ENCODE results near the gene CACNA1G.
A peak's percentile ranks its signal among the peaks of the same experiment; 100 is the strongest.

CACNA1G gene

DNA sequence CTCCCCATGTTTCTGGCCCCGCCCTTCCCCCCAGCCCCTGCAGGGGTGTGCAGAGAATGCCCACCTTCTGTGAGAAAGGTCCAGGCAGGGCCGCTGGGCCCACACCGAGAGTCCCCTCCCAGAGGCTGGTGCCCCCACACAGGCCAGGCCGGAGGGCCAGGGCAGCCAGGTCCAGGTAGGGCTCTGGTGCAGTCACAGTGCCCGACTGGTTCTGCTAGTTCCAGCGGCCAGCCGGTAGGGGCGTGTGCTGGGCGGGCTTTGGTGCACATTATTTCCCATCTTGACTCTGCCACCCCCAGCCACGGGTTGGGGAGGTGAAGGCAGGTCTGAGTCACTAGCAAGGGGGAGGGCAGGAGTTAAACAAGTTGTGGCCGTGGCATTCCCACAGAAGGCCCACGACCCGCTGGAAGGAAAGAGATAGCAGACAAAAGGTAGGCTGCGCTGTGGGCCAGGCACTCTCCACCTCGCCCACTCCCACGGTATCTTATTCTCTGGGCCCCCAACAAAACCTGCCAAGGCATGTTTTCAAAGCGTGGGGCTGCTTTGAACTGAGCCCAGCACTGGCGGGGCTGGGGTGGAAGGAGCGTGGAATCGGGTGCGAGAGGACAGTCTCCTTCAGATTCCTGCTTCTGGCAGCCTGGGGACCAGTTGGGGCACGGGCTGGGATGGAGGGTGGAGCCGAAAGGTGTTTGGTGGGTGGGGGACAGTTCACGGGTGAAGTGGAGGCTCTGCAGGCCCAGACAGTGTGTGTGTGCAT is 26.1 kb upstream of the CACNA1G start:
- TF ChIP-seq EZH2 (IDR thresholded peaks at IDR 0.05; ENCODE audit: borderline replicate concordance, low read length): no peak
- TF ChIP-seq, protein P1, sequence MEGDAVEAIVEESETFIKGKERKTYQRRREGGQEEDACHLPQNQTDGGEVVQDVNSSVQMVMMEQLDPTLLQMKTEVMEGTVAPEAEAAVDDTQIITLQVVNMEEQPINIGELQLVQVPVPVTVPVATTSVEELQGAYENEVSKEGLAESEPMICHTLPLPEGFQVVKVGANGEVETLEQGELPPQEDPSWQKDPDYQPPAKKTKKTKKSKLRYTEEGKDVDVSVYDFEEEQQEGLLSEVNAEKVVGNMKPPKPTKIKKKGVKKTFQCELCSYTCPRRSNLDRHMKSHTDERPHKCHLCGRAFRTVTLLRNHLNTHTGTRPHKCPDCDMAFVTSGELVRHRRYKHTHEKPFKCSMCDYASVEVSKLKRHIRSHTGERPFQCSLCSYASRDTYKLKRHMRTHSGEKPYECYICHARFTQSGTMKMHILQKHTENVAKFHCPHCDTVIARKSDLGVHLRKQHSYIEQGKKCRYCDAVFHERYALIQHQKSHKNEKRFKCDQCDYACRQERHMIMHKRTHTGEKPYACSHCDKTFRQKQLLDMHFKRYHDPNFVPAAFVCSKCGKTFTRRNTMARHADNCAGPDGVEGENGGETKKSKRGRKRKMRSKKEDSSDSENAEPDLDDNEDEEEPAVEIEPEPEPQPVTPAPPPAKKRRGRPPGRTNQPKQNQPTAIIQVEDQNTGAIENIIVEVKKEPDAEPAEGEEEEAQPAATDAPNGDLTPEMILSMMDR (IDR thresholded peaks at IDR 0.05; ENCODE audit: low read length): peak; percentile 26
- no peaks in the 10 kb centered on the region for H3K79me2 ChIP-seq (ENCODE audit: insufficient read depth, low read length)
- H2AFZ ChIP-seq (ENCODE audit: low read length): no peak overlapping the region
- no peak overlapping the region for H3K27ac ChIP-seq (ENCODE audit: low read depth, low read length, poor library complexity, severe bottlenecking)
- no peaks in the 10 kb centered on the region for H3F3A ChIP-seq (ENCODE audit: insufficient read depth, low read length)
- H3K4me1 ChIP-seq (ENCODE audit: insufficient read depth, low read length, severe bottlenecking): no peaks in the 10 kb centered on the region
- no peaks in the 10 kb centered on the region for H3K9me3 ChIP-seq (ENCODE audit: low read length)
- H3K4me3 ChIP-seq (ENCODE audit: low read depth, low read length, poor library complexity, severe bottlenecking): no peak overlapping the region
- H4K20me1 ChIP-seq (ENCODE audit: insufficient read depth, low read length): no peaks in the 10 kb centered on the region
- H3K27me3 ChIP-seq (ENCODE audit: insufficient read depth, low read length): peaks cover 10% of the 10 kb centered on the region; the same call in 1 of the 2 replicates
- H3K9ac ChIP-seq (ENCODE audit: low read length): no peak overlapping the region
- no peaks in the 10 kb centered on the region for H3K36me3 ChIP-seq (ENCODE audit: insufficient read depth, low read length)
- H3K4me2 ChIP-seq (ENCODE audit: low read length): no peak overlapping the region
- H3K9me2 ChIP-seq (ENCODE audit: low read depth, low read length): no peaks in the 10 kb centered on the region

- Histone ChIP-seq H3K79me2 (ENCODE audit: insufficient read depth, low read length) (no peaks in the 10 kb centered on the region), H3K27me3 (ENCODE audit: insufficient read depth, low read length) (peaks cover 10% of the 10 kb centered on the region; the same call in 1 of the 2 replicates), H3K9me2 (ENCODE audit: low read depth, low read length) (no peaks in the 10 kb centered on the region), H3K4me1 (ENCODE audit: insufficient read depth, low read length, severe bottlenecking) (no peaks in the 10 kb centered on the region), H3K27ac (ENCODE audit: low read depth, low read length, poor library complexity, severe bottlenecking) (no peak overlapping the region), H3K36me3 (ENCODE audit: insufficient read depth, low read length) (no peaks in the 10 kb centered on the region), H4K20me1 (ENCODE audit: insufficient read depth, low read length) (no peaks in the 10 kb centered on the region), H3K4me2 (ENCODE audit: low read length) (no peak overlapping the region), H2AFZ (ENCODE audit: low read length) (no peak overlapping the region), H3F3A (ENCODE audit: insufficient read depth, low read length) (no peaks in the 10 kb centered on the region), H3K4me3 (ENCODE audit: low read depth, low read length, poor library complexity, severe bottlenecking) (no peak overlapping the region), H3K9ac (ENCODE audit: low read length) (no peak overlapping the region), H3K9me3 (ENCODE audit: low read length) (no peaks in the 10 kb centered on the region)
- TF ChIP-seq, protein P1 (IDR thresholded peaks at IDR 0.05; ENCODE audit: low read length): no peak
- TF ChIP-seq EZH2 (IDR thresholded peaks at IDR 0.05; ENCODE audit: borderline replicate concordance, low read length): no peak
These were observed 25.6 kb upstream of the CACNA1G start for GRCh38 chr17:50534979-50535326.

DNA sequence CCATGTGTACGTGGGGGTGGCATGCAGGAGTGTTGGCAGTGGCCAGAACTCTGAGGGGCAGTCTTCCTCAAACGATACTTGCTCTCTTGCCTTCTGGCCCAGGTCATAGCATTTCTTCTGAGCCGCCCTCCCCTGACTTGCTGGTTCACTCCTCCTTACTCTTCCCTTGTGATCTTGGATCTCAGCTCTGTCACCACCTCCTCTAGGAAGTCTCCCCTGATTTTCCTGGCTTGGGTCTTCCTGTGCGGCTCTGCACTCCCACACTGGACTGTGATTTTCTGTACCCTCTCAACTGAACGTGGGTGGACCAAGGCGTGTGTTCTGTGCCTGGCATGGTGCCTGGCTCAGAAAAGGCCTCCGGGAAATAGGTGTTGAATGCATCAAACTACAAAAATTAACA is 25.1 kb upstream of the CACNA1G start:
- Histone ChIP-seq H3K4me1 (ENCODE audit: insufficient read depth, low read length, severe bottlenecking) (no peaks in the 10 kb centered on the region), H3K27ac (ENCODE audit: low read depth, low read length, poor library complexity, severe bottlenecking) (no peak overlapping the region)

More for the DNA sequence above, 25.1 kb upstream of the CACNA1G start:
- no peak overlapping the region for H3K4me3 ChIP-seq (ENCODE audit: low read depth, low read length, poor library complexity, severe bottlenecking)
- no peaks in the 10 kb centered on the region for H3K9me3 ChIP-seq (ENCODE audit: low read length)
- no peaks in the 10 kb centered on the region for H3K36me3 ChIP-seq (ENCODE audit: insufficient read depth, low read length)
- H3K27me3 ChIP-seq (ENCODE audit: insufficient read depth, low read length): peaks cover 10% of the 10 kb centered on the region; the same call in 1 of the 2 replicates
- no peaks in the 10 kb centered on the region for H3F3A ChIP-seq (ENCODE audit: insufficient read depth, low read length)
- H2AFZ ChIP-seq (ENCODE audit: low read length): no peak overlapping the region
- no peaks in the 10 kb centered on the region for H3K9me2 ChIP-seq (ENCODE audit: low read depth, low read length)
- no peaks in the 10 kb centered on the region for H4K20me1 ChIP-seq (ENCODE audit: insufficient read depth, low read length)
- no peak overlapping the region for H3K9ac ChIP-seq (ENCODE audit: low read length)
- no peaks in the 10 kb centered on the region for H3K79me2 ChIP-seq (ENCODE audit: insufficient read depth, low read length)
- H3K4me2 ChIP-seq (ENCODE audit: low read length): no peak overlapping the region
- TF ChIP-seq, protein P1 (IDR thresholded peaks at IDR 0.05; ENCODE audit: low read length): no peak
- no peak for TF ChIP-seq EZH2 (IDR thresholded peaks at IDR 0.05; ENCODE audit: borderline replicate concordance, low read length)
